ENCODE measurements around the gene TYROBP. TPM values are rescaled to one million over a fixed set of nuclear protein-coding genes. Genes with fewer than 3 reads are reported as not detected.

TYROBP gene
- total and polyA plus RNA-seq, 2 of the 8 experiments (the other 6 are each of a cell fraction or from before 2014, with no cell fraction given): 0.18 TPM; not detected in 1

DNA sequence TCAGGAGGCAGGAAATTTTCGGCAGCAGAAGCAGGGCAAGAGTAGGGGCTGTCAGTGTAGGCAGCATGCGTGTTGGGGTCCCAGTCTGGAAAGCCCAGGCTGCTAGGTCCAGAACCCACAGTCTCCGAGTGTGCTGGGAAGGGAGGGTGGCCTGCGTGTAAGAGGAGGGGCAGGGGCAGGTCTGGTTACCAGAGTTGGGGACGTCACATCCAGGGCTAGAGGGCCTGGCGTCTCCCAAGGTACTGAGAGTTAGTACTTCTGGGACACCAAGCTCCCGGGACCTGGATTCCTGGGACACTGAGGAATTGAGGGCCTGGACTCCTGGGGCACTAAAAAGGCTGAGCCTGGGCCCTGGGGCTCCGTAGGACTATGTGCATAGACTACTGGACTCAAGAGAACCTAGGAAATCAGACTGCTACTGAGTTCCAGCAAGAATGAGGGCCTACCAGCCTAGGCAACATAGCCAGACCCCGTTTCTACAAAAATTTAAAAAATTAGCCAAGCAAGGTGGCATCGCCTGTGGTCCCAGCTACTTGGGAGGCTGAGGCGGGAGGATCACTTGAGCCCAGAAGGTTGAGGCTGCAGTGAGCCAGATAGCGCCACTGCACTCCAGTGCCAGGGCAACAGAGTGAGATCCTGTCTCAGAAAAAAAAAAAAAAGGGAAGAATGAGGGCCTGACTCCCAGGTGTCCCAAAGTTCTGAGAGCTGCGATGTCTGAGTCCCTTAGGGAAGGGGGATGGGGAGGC is 10.2 kb downstream of the TYROBP start:
- no peak overlapping the region for H3K27ac ChIP-seq (ENCODE audit: low read depth, low read length)
- CTCF ChIA-PET (ENCODE audit: partially characterized antibody): interaction anchor here (0.9 kb wide), 1 partner anchor 12 kb away, joined by 3 read pairs; no protein-coding TSS in a partner anchor
- H3K9me3 ChIP-seq (ENCODE audit: insufficient read depth in 2 of 2, low read depth in 1 of 2, low read length in 1 of 2): no peaks in the 10 kb centered on the region
- peak overlapping the region; percentile 68 to 89 for H3K4me2 ChIP-seq (ENCODE audit: insufficient read depth in 1 of 2, low read depth in 2 of 2, low read length in 2 of 2)
- H3K14ac ChIP-seq (ENCODE audit: insufficient read length): no peak overlapping the region
- POLR2A ChIA-PET (ENCODE audit: partially characterized antibody): interaction anchor here (1.4 to 1.5 kb wide), 2 partner anchors 14 to 389 kb away, joined by 3 to 4 read pairs; no protein-coding TSS in a partner anchor
- no peak overlapping the region for H4K8ac ChIP-seq (ENCODE audit: extremely low read depth, insufficient read depth, low read length)
- H3K36me3 ChIP-seq (ENCODE audit: control insufficient read depth in 2 of 4, insufficient read depth in 4 of 4, low read length in 3 of 4): peaks cover 10 to 41% (median 17%) of the 10 kb centered on the region in 4 experiments
- H4K20me1 ChIP-seq (replicated peaks in 1 of 2; ENCODE audit: control insufficient read depth in 1 of 2, insufficient read depth in 2 of 2, low read length in 2 of 2): peaks cover 0 to 3% of the 10 kb centered on the region in 2 experiments
- H2BK12ac ChIP-seq (ENCODE audit: low read depth, low read length): no peak overlapping the region
- H3K9ac ChIP-seq (replicated peaks in 1 of 4; ENCODE audit: extremely low read depth in 1 of 4, low read depth in 3 of 4, low read length in 3 of 4): no peak overlapping the region
- H4K91ac ChIP-seq (replicated peaks; ENCODE audit: insufficient read length, low read length): no peak overlapping the region
- H3K18ac ChIP-seq (ENCODE audit: extremely low read depth, low read length): no peak overlapping the region
- no peak overlapping the region for H2BK15ac ChIP-seq (ENCODE audit: low read length)
- no peak overlapping the region for H3K56ac ChIP-seq (replicated peaks; ENCODE audit: insufficient read length, low read depth, low read length)
- H2AFZ ChIP-seq (ENCODE audit: low read length): no peak overlapping the region
- H3K79me1 ChIP-seq (ENCODE audit: low read depth, low read length): no peaks in the 10 kb centered on the region; the same call in 1 of the 2 replicates
- peaks cover 0 to 12% (median 6%) of the 10 kb centered on the region in 4 experiments; a peak in 6 of 7 replicates for H3K4me1 ChIP-seq (replicated peaks in 1 of 4; ENCODE audit: control insufficient read depth in 3 of 4, insufficient read depth in 4 of 4, low read length in 3 of 4)
- H3K23ac ChIP-seq (ENCODE audit: insufficient read length): no peak overlapping the region
- no peak for FAIRE-seq
- no peak overlapping the region for H2BK120ac ChIP-seq (replicated peaks; ENCODE audit: low read depth, low read length)
- H2AK5ac ChIP-seq (ENCODE audit: low read depth, low read length): no peak overlapping the region
- H3K4ac ChIP-seq (replicated peaks; ENCODE audit: insufficient read length, low read depth, low read length): no peak overlapping the region
- H2BK20ac ChIP-seq (ENCODE audit: low read length): no peak overlapping the region
- H4K5ac ChIP-seq (ENCODE audit: insufficient read length, low read depth, low read length): no peak overlapping the region
- peaks cover 7% of the 10 kb centered on the region for H3K23me2 ChIP-seq (ENCODE audit: low read depth, low read length)
- no peaks in the 10 kb centered on the region for H3K27me3 ChIP-seq (replicated peaks in 1 of 4; ENCODE audit: control insufficient read depth in 3 of 4, extremely low read depth in 1 of 4, insufficient read depth in 3 of 4, low read length in 3 of 4)
- WGBS, 2 experiments (ENCODE audit: extremely low coverage in 1 of 2, insufficient coverage in 1 of 2, insufficient read length in 1 of 2, insufficient replicate concordance in 2 of 2, low coverage in 1 of 2, low lambda C conversion rate in 2 of 2, missing lambda C conversion rate in 1 of 2): 92% methylated on average over 10 of the region's 13 CpGs; no CpG with 5 or more reads in 1 of the 2 experiments
- no peak for DNase-seq (ENCODE audit: low read depth in 1 of 2, low spot score in 2 of 2)
- H2BK5ac ChIP-seq (ENCODE audit: low read depth, low read length): 0 out of 2 replicates have a peak overlapping the region, but pooled peaks have one; percentile 35
- H3K79me2 ChIP-seq (ENCODE audit: control insufficient read depth in 1 of 2, insufficient read depth in 2 of 2, low read length in 2 of 2): peaks cover 0 to 8% of the 10 kb centered on the region in 2 experiments; a peak in 1 of 4 replicates
- peak overlapping the region in 3 of 4 experiments; percentile 88 to 94 (median 92); a peak in 4 of 8 replicates for H3K4me3 ChIP-seq (ENCODE audit: extremely low read depth in 1 of 4, insufficient read depth in 2 of 4, low read depth in 3 of 4, low read length in 4 of 4)
- TF ChIP-seq SP1 (IDR thresholded peaks at IDR 0.05; ENCODE audit: low read depth, low read length) (no peak), NRF1 (IDR thresholded peaks at IDR 0.05; ENCODE audit: low read depth, low read length) (no peak), CHD2 (IDR thresholded peaks at IDR 0.05; ENCODE audit: low read length) (no peak), SIRT6 (IDR thresholded peaks at IDR 0.05; ENCODE audit: low read length) (no peak), SIN3A (conservative IDR thresholded peaks at IDR 0.05 in 1 of 2, IDR thresholded peaks at IDR 0.05 in 1 of 2; ENCODE audit: low read depth in 1 of 2, low read length in 2 of 2) (no peak), RNF2 (IDR thresholded peaks at IDR 0.05; ENCODE audit: borderline replicate concordance, low read depth, low read length, missing control alignments, poor library complexity, severe bottlenecking) (no peak), HDAC6 (IDR thresholded peaks at IDR 0.05; ENCODE audit: low read depth, low read length) (no peak), FOSL1 (IDR thresholded peaks at IDR 0.05; ENCODE audit: insufficient read depth, low read depth, low read length) (no peak), CREB1 (IDR thresholded peaks at IDR 0.05) (no peak), ASH2L (IDR thresholded peaks at IDR 0.05; ENCODE audit: low read length) (no peak), BACH1 (IDR thresholded peaks at IDR 0.05; ENCODE audit: low read length) (no peak)
- TF ChIP-seq, protein P1, sequence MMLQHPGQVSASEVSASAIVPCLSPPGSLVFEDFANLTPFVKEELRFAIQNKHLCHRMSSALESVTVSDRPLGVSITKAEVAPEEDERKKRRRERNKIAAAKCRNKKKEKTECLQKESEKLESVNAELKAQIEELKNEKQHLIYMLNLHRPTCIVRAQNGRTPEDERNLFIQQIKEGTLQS (IDR thresholded peaks at IDR 0.05; ENCODE audit: insufficient read depth, low read depth, low read length): no peak

All from H1 (cell line).